Stimulated activated naive CD8-positive, alpha-beta T cell treated with anti-CD3 and anti-CD28 coated beads, Interleukin-15, Interleukin-2, amounts not matched to agents 100 ng/mL and 50 ng/mL, for 24 hours (primary cell): ENCODE results near the gene PAX8.

Experiments
- H3K27ac Mint-ChIP-seq: one replicate; pipeline ENCODE4 v1.8.0; 2021; ENCODE audit warnings: mild to moderate bottlenecking, mixed read lengths
- H3K27me3 Mint-ChIP-seq: one replicate; pipeline ENCODE4 v1.8.0; 2021; ENCODE audit warnings: mixed read lengths
- H3K36me3 Mint-ChIP-seq: one replicate; pipeline ENCODE4 v1.8.0; 2021; ENCODE audit warnings: low read depth, mixed read lengths
- H3K4me1 Mint-ChIP-seq: one replicate; pipeline ENCODE4 v1.8.0; 2021; ENCODE audit warnings: low read depth, mixed read lengths
- H3K4me3 Mint-ChIP-seq: one replicate; pipeline ENCODE4 v1.8.0; 2021; ENCODE audit warnings: mild to moderate bottlenecking, mixed read lengths
- H3K9me3 Mint-ChIP-seq: one replicate; pipeline ENCODE4 v1.8.0; 2021; ENCODE audit warnings: mixed read lengths

Gene PAX8

GRCh38 chr2:113218283-113219091 lies 60.2 kb downstream of the PAX8 start:
- Mint-ChIP-seq H3K4me1 (peaks cover 19% of the 10 kb centered on the region), H3K9me3 (no peaks in the 10 kb centered on the region), H3K27ac (no peak overlapping the region), H3K27me3 (no peaks in the 10 kb centered on the region), H3K36me3 (no peaks in the 10 kb centered on the region), H3K4me3 (no peak overlapping the region)

- no peaks in the 10 kb centered on the region for H3K36me3 Mint-ChIP-seq
- peaks cover 19% of the 10 kb centered on the region for H3K4me1 Mint-ChIP-seq
- no peak overlapping the region for H3K4me3 Mint-ChIP-seq
- no peaks in the 10 kb centered on the region for H3K9me3 Mint-ChIP-seq
- no peak overlapping the region for H3K27ac Mint-ChIP-seq
- H3K27me3 Mint-ChIP-seq, result no peaks in the 10 kb centered on the region
Observed at GRCh38 chr2:113217455-113218282, 61.1 kb downstream of the PAX8 start.

- no peaks in the 10 kb centered on the region for H3K36me3 Mint-ChIP-seq
- peaks cover 19% of the 10 kb centered on the region for H3K4me1 Mint-ChIP-seq
- H3K9me3 Mint-ChIP-seq, result no peaks in the 10 kb centered on the region
- no peaks in the 10 kb centered on the region for H3K27me3 Mint-ChIP-seq
- H3K4me3 Mint-ChIP-seq, result no peak overlapping the region
- no peak overlapping the region for H3K27ac Mint-ChIP-seq
Observed at GRCh38 chr2:113216891-113217454, 61.7 kb downstream of the PAX8 start.

- Mint-ChIP-seq H3K36me3 (no peaks in the 10 kb centered on the region), H3K27ac (no peak overlapping the region), H3K9me3 (no peaks in the 10 kb centered on the region), H3K4me3 (no peak overlapping the region), H3K27me3 (no peaks in the 10 kb centered on the region), H3K4me1 (peaks cover 19% of the 10 kb centered on the region)
Observed at GRCh38 chr2:113216321-113216720, 62.4 kb downstream of the PAX8 start.

GRCh38 chr2:113215056-113215455 lies 63.7 kb downstream of the PAX8 start:
- no peak overlapping the region for H3K27ac Mint-ChIP-seq
- H3K4me3 Mint-ChIP-seq, result no peak overlapping the region
- H3K9me3 Mint-ChIP-seq, result no peaks in the 10 kb centered on the region
- no peaks in the 10 kb centered on the region for H3K36me3 Mint-ChIP-seq
- peaks cover 19% of the 10 kb centered on the region for H3K4me1 Mint-ChIP-seq
- H3K27me3 Mint-ChIP-seq, result no peaks in the 10 kb centered on the region

- Mint-ChIP-seq H3K27ac (no peak overlapping the region), H3K36me3 (no peaks in the 10 kb centered on the region), H3K4me1 (peaks cover 19% of the 10 kb centered on the region), H3K27me3 (no peaks in the 10 kb centered on the region), H3K4me3 (no peak overlapping the region), H3K9me3 (no peaks in the 10 kb centered on the region)
Observed at GRCh38 chr2:113214141-113214540, 64.6 kb downstream of the PAX8 start.

GRCh38 chr2:113213061-113213930 lies 65.4 kb downstream of the PAX8 start:
- Mint-ChIP-seq H3K36me3 (no peaks in the 10 kb centered on the region), H3K9me3 (no peaks in the 10 kb centered on the region), H3K27ac (no peak overlapping the region), H3K4me1 (peaks cover 14% of the 10 kb centered on the region), H3K4me3 (no peak overlapping the region), H3K27me3 (no peaks in the 10 kb centered on the region)

GRCh38 chr2:113212245-113213060 lies 66.3 kb downstream of the PAX8 start:
- Mint-ChIP-seq H3K9me3 (no peaks in the 10 kb centered on the region), H3K36me3 (no peaks in the 10 kb centered on the region), H3K27ac (peak overlapping the region; percentile 26), H3K27me3 (no peaks in the 10 kb centered on the region), H3K4me1 (peaks cover 5% of the 10 kb centered on the region), H3K4me3 (no peak overlapping the region)

- Mint-ChIP-seq H3K36me3 (no peaks in the 10 kb centered on the region), H3K27me3 (no peaks in the 10 kb centered on the region), H3K27ac (peak overlapping the region; percentile 26), H3K4me3 (no peak overlapping the region), H3K4me1 (no peaks in the 10 kb centered on the region), H3K9me3 (no peaks in the 10 kb centered on the region)
Observed at GRCh38 chr2:113211226-113212105, 67.3 kb downstream of the PAX8 start.

GRCh38 chr2:113209646-113210171 lies 69.0 kb downstream of the PAX8 start:
- Mint-ChIP-seq H3K4me3 (no peak overlapping the region), H3K4me1 (no peaks in the 10 kb centered on the region), H3K9me3 (no peaks in the 10 kb centered on the region), H3K36me3 (no peaks in the 10 kb centered on the region), H3K27ac (no peak overlapping the region), H3K27me3 (no peaks in the 10 kb centered on the region)

GRCh38 chr2:113209011-113209645 lies 69.6 kb downstream of the PAX8 start:
- Mint-ChIP-seq H3K4me1 (peaks cover 5% of the 10 kb centered on the region), H3K36me3 (no peaks in the 10 kb centered on the region), H3K4me3 (no peak overlapping the region), H3K27me3 (no peaks in the 10 kb centered on the region), H3K9me3 (no peaks in the 10 kb centered on the region), H3K27ac (no peak overlapping the region)

- no peak overlapping the region for H3K27ac Mint-ChIP-seq
- H3K36me3 Mint-ChIP-seq, result no peaks in the 10 kb centered on the region
- peaks cover 10% of the 10 kb centered on the region for H3K4me1 Mint-ChIP-seq
- H3K27me3 Mint-ChIP-seq, result no peaks in the 10 kb centered on the region
- no peaks in the 10 kb centered on the region for H3K9me3 Mint-ChIP-seq
- H3K4me3 Mint-ChIP-seq, result no peak overlapping the region
Observed at GRCh38 chr2:113208396-113208795, 70.3 kb downstream of the PAX8 start.
